SW480 (cell line): ENCODE data around the gene DMD.
A peak's percentile ranks its signal among the peaks of the same experiment; 100 is the strongest.
"Not testable (repeated sequence)": the region's sequence is repeated elsewhere in the genome, so short reads cannot be mapped to it uniquely, and the experiment has no call there.

ENCODE experiments used
- DNase-seq: peaks from one replicate; pipeline ENCODE4 v3.0.0-alpha.2; 2016; ENCODE audit warnings: low spot score

The DMD gene

DNA sequence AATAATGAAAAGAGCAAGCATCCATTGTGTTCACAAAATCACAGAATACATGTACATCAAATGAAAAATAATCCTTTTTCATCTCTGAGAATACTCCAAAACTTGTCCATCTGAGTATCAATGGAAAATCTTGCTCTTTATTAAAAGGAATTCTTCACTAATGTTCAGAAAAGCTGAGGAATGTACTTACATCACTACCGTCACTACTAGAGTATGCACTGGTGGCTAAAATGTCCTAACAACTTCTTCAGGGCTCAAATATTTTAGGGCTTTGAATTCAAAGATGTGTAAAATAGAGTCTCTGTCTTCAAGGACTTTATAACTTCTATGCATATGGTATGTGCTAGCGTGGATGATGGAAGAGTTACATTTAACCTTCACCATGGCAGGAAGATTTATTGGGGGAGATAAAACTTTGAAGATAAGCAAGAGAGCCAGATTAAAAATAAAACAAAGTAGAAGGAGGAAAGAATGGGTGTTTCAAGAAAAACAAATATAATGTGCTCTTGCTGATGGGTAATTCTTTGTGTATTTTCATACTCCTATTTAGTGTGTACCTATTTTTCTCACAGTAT lies 55.1 kb downstream of the DMD start:
- no peak for DNase-seq

DNA sequence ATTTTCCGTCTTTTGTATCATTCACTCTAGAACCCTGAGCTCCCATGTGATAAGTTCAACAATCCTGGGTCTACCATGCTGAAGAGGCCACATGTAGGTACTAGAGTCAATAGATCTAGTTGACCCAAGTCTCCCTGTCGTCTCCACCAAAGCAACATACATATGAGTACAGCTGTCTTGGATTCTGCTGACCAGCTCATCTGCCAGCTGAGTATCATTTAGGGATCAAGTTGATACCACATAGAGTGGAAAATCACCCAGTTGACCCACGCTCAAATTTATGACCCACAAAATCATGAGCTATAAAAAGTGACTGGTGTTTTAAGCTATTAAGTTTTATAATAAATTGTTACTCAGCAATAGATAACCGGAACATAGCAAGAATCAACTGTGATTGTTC lies 61.8 kb downstream of the DMD start:
- no peak for DNase-seq

DNA sequence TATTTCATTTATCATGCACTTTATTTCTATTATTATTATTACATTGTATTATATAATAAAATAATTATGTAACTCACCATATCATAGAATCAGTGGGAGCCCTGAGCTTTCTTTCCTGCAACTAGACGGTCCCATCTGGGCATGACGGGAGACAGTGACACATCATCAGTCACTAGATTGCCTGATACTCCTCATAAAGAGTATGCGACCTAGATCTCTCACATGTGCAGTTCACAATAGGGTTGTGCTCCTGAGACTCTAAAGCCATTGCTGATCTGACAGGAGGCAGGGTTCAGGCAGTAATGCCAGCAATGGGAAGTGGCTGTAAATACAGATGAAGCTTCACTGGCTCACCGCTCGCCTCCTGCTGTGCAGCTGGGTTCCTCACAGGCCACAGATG lies 62.3 kb downstream of the DMD start:
- DNase-seq = no peak

DNA sequence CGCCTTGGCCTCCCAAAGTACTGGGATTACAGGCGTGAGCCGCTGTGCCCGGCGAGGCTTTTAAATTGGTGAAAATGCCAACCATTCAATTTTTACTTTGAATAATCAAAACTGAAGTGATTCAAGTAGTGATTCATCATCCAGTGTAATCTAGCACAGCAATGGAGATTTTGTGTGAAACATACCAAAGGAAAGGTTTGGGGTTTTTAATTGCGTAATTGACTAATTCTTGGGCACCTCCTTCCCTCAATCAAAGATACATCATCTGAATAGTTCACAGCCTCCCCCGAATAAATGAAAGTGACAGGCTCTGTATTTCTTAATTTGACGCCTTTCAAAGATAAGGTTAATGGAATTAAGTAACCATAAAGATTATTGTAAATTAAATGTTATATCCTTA lies 69.0 kb downstream of the DMD start:
- DNase-seq = no peak

DNA sequence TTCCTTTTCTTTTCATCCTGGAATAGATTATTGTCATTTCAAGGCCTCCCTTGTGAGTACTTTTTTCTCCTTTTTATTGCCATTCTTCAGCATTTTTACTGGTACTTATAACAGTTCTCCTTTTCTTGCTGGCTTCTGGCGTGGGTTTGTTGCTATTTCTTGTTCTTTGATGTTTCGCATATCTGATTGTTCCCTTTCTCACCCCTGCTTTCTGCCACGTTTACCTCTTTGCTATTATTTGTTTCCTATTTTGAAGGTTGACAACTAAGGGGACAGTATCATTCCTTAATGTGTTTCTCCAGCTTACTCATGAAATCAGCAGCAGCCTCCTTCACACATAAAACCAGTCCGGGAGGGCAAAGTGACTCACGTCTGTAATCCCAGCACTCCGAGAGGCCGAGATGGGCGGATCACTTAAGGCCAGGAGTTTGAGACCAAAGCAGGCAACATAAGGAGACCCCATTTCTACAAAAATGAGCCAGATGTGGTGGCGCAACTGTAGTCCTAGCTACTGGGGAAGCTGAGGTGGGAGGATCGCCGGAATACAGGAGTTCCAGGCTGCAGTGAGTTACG lies 72.6 kb downstream of the DMD start:
- DNase-seq = no peak

DNA sequence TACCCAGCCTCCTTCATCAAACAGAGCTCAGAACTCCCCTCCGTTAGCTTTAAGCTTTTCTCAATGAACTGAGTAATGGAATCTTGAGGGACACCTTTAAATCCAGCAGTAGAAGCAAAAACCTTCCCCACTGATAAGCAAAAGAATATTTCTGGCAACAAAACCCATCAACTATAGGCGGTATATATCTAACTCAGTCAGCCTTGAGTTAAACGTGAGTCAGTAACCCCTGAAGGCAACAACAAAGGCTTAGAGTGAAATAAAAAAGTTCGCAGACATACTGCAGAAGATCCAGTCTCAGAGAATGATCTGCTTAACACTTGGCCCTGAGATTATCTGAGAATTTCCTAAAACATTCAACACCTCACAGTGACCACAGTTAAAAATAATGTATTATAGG lies 77.2 kb downstream of the DMD start:
- DNase-seq = no peak

DNA sequence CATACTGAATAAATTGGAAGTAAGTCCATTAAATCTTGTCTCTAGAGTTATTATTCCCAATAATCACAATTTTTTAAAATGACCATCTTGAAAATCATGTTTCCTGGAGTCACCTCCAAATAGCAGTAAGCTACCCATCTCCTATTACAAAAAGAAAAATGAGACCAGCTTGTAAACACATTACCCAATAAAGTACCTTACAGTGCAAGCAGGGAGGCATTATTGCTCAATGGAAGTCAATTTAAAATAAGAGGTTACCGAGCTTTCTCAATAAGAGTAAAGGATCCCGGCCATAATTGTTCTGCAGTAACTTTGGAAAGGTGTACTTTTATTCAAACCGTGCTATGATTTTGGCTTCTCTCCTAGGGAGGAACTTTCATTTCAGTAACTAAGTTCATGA lies 78.0 kb downstream of the DMD start:
- no peak for DNase-seq

DNA sequence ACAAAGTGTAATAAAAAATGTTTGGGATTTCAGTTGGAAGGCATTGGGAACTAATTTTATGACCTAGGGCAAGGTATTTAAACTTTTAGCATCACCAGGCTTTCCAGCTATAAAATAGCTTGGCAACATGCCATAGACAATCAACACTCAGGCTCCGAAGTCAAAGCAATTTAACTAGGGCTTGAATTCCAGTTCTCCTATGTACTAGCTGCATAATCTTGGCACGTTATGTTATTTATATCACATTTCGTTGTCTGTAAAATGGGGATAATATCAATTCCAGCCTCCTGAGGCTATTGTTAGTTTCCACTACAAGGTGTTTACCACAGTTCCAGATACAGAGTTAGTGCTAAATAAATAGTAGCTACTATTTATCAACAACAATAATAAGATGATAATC lies 78.8 kb downstream of the DMD start:
- no peak for DNase-seq

DNA sequence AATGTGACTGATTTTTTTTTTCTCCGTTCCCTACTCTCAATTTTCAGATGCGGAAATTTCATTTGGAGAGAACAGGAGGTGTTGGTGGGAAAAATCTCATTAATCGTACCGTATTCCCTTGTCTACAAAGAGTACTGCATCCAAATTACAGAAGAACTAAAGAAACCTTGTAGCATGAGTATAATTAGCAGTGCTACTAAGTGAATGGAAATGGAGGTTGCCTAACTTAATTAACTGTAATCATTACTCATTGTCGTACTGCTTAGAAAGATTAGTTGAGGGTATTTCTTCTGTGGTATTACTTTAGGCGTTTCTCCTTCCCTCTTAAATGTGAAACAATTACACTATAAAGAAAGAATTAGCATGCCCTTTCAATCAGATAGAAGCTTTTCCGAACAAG lies 81.7 kb downstream of the DMD start:
- no peak for DNase-seq

DNA sequence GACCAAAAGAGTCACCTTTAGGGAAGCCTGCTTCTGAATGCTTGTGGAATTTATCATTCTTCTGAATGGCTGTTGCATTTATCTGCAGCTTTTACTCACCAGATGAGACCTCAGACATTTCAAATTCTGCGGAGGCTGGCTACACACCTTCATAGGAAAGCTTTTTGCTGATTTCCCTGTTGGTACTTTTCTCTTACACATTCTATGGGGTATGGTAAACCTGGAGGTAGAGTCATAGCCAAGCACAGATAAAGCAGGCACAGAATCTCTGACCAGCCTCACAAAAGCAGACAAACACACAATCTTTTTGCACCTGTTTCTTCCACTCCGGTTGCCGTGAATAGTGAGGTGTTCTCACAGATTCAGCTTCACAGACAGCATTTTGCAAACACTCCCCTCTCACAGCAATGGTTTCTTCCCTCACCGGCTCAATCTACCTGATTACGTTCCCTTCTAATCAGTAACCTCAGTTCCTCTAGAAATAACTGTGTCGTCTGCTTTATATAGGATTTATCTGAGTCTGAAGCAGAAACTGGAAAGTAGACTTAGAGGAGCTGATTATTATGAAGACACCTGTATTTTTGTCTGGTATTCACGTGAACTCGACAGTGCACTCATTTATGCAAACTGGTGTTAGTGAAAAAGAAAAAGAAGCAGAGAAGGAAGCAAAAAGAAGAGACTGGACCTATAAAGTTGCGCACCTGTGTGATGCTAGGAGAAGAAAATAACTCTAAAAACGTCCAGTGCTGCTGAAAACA lies 83.1 kb downstream of the DMD start:
- DNase-seq = no peak

DNA sequence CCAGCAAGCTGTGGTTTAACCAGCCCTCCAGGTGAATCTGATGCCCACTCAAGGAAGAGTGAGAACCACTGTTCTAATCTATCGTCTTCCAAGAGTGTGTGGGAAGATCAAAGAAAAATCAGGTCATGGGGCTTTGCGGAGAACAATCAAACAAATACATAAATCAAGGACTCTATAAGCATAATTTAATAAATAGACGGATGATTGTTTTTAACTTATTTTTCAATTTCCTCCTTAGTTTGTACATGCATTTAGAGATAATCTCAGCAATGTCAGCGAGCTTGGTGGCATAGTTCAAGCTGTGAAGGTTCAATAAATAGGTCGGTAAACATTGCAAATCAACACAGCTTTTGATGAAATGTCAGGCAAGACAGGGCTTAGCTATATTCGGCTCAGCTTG lies 84.9 kb downstream of the DMD start:
- no peak for DNase-seq

DNA sequence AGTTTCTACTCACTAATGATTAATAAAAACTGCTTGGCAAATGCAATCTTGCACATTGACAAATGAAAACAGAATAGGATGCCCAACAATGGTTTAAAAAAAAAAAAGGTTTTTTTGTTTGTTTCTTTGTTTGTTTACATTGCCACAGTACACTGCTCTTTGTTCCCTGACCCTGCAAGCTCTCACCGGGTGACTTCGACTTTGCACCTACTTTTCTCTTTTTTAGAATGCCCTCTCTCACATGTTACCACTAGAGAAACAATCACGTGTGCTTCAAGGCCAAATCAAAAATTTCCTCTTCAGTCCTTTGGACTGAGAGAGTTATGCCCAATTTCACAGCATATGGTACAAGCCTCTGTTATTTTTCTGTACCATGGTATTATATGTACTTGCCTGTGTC lies 101.5 kb downstream of the DMD start:
- peak; percentile 43 for DNase-seq

DNA sequence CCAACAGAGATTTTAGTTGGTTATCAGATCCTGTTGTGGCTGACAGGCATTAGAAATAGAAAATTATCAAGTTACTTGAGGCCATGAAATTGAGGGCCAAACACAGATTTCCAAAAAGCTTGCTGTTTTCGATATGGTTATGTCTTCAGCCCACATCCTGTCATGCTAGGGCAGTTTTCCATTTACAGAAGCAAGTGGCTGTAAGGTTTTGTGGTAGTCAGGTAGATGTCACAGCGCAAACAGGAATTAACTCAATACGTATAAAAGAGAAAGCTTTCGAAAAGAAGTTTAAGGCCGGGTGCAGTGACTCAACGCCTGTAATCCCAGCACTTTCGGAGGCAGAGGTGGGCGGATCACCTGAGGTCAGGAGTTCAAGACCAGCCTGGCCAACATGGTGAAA lies 104.6 kb downstream of the DMD start:
- no peak for DNase-seq

DNA sequence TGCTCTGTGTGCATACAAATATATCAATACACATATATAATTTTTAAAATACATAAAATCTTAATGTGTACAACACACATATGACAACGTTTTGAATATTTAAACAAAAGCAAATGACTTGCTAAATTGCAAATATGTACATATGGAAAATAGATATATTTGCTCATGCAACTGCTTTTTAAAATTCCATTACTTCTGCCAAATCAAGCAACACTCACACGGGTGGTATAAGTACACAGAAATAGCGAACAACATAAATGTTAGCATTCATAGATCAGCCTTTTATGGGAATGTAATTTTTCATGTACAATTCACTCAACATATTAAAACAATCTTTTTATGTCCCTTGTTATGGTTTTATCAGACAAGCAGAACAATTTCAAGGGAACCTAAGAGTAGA lies 116.3 kb downstream of the DMD start:
- no peak for DNase-seq

DNA sequence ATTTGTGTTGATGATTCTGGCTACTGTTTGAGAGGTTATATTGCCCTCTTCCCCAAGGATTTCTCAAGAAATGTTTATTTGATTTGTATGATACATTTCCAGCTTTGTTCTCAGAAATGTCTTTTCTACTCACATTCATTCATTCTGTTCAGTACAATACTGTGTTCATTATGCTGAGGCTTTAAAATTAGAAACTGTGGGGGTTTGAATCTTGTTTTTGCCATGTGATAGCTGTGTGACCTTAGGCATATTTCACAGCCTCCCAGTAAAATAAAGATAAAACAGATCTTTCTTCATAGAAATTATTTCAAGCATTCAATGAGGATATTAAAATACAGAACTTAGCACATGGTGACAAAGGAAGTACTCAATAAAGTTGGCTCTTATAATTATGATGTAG lies 123.9 kb downstream of the DMD start:
- DNase-seq = no peak

DNA sequence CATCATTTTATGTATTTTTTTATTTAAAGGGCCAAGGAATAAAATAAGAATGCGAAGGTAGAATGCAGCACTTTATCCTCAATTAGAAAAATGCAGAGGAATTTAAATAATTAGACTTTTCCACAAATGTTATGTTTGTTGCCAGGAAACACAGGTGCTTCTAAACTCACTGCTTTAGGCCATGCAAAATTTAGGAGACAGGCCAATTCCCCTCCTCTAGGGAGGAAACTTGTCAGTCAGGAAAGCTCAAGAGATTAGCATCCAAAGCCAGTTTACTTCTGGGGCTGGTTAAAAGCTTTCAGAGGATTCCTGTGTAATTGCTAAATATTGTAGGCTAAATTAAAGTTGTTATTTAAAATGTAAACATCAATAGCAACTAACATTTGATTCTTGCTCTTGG lies 124.5 kb downstream of the DMD start:
- DNase-seq = no peak

DNA sequence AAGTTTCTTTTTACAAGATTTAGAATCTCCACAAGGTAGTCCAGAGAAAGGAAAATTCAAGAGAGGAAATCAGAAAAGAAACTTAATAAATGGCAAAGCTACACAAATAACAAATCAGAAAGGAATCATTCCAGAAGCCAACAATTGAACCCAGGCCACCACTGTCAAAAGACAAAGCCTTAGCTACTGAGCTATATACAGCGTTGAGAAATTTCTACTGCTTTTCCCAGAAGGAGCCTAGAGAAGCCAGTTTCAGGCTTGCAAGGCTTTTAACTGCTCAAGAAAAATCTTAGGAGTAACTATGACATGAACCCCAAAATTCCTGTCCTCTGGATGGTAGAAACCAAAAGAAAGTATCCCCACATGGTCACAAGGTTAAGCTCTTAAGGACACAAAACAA lies 129.0 kb downstream of the DMD start:
- DNase-seq = no peak

DNA sequence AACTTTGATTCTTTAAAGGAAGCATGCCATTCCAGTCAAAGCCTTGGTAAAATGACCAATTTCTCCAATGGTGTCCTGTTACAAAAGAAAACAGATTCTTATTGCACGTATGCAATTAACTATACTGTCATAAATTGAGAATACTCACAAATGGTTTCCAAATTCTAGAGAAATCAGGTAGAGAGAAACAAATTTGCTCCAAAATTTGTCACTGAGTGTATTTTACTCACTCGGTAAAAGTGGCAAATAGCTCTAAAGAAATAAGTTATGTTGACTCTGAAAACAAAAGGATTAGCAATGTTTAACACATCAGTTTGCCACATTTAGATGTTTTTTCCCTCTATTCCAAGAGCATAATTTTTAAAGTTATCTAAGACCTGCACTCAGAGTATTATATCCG lies 133.1 kb downstream of the DMD start:
- DNase-seq = no peak

DNA sequence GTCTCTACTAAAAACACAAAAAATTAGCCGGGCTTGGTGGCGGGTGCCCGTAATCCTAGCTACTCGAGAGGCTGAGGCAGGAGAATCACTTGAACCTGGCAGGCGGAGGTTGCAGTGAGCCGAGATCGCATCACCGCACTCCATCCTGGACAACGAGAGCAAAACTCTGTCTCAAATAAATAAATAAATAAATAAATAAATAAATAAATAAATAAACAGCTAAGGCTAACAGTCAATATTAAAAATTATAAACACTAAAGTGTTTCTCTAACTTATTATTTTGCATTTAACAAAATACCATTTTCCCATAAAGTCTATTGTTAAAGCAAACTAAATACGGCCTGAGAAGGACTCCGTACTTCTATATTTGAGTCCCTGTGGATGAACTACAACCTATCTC lies 137.7 kb downstream of the DMD start:
- not testable (repeated sequence) for DNase-seq

DNA sequence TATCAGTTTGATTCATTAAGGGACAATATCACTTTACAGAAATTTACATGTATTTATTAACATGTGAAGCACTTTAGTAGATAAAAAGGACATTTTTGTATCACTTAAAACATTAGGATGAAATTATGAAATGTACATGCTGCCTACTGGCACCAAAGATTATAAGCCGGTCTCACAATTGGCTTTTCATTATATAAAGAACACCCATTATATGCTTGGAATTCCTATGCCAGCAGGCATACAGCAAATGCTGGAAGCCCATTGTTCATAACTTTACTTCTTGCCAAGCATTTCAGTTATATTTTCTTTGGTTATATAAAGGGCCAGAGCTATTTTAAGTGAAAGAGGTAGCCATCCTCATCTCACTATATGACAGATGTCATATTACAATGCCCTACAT lies 145.9 kb downstream of the DMD start:
- DNase-seq = no peak

DNA sequence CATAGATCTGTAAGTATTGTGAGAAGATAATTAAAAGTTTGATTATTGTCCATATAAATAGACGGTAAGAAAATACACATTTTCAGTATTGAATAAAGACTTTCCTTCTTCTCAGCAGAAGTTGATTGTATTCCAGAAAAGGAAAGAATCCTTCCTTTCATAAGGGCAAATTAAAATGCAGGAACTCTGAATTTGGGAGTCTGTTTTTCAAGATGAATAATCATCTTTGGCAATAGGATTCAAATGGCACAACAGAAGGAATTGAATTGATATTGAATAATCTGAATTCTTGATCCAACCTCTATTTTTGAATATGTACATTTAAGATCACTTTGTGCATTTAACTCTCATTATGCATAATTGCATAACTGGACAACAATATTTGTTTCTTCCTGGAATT lies 149.3 kb downstream of the DMD start:
- DNase-seq = no peak

DNA sequence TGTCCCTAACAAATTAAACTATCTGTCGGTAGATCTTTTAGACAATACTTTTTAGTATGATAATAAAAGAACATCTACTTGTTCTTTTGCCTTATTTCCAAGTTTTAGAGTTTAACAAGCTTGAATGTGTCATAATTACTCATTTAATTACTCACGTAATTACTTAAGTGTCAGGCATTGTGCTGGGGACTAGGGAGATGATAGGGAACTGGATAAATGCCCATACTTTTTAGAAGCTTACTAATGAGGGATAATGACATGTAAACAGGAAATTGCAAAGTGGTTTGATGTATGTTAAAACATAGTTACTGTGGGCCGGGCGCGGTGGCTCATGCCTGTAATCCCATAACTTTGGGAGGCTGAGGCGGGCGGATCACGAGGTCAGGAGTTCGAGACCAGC lies 158.3 kb downstream of the DMD start:
- DNase-seq = no peak

DNA sequence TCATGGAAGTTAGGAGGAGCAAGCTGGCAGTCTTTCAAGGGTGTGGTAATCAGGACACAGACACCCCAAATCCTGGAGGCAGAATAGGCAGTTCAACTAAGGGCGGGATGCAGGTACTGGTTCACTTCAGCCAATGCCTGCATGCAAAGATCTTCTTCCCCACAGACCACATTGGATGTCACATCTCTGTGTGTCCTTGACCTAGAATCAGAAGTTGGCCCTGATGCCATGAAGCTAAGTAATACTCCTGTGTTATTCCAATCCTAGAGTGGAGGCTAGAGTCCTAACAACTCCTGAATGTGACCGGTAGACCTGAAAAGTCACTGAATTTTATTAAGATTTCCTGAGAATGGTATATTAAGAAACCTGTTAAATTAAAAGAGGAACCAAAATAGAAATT lies 165.5 kb downstream of the DMD start:
- no peak for DNase-seq

DNA sequence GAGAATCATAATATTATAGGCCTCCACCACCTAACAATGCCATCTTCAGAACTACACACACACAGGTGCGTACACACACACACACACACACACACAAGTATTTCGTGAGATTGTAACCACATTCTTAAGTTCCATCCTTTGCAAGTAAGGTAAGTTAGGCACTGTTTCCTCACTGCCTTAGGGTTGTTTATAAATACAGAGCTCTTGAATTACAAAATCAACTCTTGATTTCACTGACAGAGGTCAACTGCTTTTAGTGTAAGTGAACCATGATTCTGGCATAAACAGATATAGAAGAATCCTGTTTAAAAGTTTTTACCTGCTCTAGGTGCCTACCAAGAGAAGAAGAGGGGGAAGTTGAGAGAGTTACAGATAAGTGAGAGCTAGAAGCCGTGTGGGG lies 166.1 kb downstream of the DMD start:
- DNase-seq = no peak
